GM12864 (cell line): Measurements from ENCODE around the gene CCDC17.

ENCODE experiments used
- DNase-seq: peaks from one replicate; pipeline ENCODE4 v3.0.0-alpha.2; 2011; ENCODE audit warnings: low read depth
- H3K4me3 ChIP-seq: 2 replicates; pipeline ENCODE4 v1.5.1; 2011; ENCODE audit warnings: mild to moderate bottlenecking, low read depth, low read length, control low read depth
- CTCF ChIP-seq: IDR thresholded peaks from 2 replicates; pipeline ENCODE4 v1.5.1; 2011; ENCODE audit warnings: low read depth, mild to moderate bottlenecking, moderate library complexity, low read length, control low read depth, inconsistent platforms; ENCODE audit errors: missing control alignments

Gene CCDC17

GRCh38 chr1:45621895-45622523 lies 1.8 kb downstream of the CCDC17 start:
- no peak for DNase-seq
- TF ChIP-seq CTCF: no peak
- no peak overlapping the region for H3K4me3 ChIP-seq

GRCh38 chr1:45621501-45621836 lies 2.4 kb downstream of the CCDC17 start:
- DNase-seq: no peak
- TF ChIP-seq CTCF: no peak
- H3K4me3 ChIP-seq: no peak overlapping the region

GRCh38 chr1:45620588-45621500 lies 3.0 kb downstream of the CCDC17 start:
- no peak overlapping the region for H3K4me3 ChIP-seq
- no peak for TF ChIP-seq CTCF
- no peak for DNase-seq

DNA sequence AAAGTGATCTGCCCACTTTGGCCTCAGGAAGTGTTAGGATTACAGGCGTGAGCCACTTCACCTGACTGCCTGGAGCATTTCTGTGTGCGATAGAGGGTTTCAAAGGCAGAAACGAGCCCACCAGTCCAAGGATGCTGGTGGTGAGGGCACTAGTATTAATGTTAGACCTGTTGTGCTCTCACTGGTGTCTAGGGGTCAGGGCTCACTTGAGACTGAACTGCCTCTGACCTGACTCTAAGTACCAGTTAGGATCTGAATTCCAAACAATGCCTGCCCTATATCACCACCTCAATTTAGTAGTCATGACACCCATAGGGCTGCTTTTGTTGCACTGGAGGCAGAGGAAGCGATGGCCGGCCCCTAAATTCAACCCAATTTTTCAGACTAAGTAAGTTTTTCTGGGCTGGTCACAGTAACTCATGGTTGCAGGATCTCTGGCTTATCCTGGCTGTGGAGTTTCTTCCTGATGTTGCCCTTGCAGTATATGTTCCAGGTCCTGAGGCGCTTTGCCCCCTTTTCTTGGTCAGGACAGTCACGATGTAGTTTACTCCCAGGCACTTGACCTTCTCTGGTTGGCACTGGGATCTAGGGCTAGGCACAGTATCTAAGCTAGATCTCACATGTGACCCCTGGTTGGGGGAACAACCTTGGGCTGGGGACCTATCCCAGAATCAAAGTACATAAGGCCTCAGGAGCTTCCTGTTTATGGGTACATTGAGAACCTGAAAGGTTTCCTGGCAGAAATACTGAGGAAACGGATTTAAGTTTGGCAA lies 4.5 kb downstream of the CCDC17 start:
- H3K4me3 ChIP-seq: no peak overlapping the region
- no peak for TF ChIP-seq CTCF
- DNase-seq: no peak

DNA sequence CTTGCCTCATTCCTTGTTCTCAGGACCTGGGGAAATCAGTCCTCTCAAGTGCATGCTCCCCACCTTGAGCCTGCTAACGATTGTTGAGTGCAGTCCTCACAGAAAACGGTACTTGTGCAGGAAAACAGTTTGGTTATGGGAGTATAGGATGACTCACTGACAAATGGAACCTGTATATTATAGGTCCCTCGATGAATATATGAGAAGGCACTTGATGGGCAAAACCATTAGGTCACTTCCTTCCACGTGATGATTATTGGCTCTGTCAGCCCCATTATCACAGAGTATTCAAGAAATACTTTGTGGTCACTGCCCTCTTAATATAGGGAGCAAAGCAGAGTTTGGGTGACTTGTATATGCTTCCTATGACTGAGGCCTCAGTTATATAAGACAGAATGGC lies 6.2 kb downstream of the CCDC17 start:
- no peak for TF ChIP-seq CTCF
- H3K4me3 ChIP-seq: no peak overlapping the region
- no peak for DNase-seq

DNA sequence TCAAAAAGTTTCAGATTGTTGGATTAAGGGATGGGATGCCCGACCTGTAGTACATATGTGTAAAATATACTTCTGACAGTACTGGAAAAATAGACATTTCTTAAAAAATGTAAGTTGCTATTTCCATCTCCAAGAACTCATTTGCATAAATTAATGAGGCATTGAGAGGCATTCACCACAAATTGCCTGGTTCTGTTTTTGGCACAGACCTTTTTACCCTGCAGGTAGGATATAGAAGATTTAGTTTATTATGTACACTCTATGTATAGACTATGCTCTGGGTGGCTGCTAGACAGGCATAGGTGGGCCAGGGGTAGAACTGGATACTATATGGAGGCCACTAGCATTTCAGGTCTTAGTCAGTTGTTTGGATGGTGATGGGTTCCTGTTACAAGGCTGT lies 8.0 kb downstream of the CCDC17 start:
- no peak for TF ChIP-seq CTCF
- no peak for DNase-seq
- no peak overlapping the region for H3K4me3 ChIP-seq
